ENCODE results near the gene ARHGAP4.

- no peak for TF ChIP-seq SRF (IDR thresholded peaks at IDR 0.05; ENCODE audit: low read depth)
- TF ChIP-seq EZH2 (IDR thresholded peaks at IDR 0.05): no peak
- no peak for TF ChIP-seq RAD21 (IDR thresholded peaks at IDR 0.05; ENCODE audit: low read depth)
- TF ChIP-seq, protein P1, sequence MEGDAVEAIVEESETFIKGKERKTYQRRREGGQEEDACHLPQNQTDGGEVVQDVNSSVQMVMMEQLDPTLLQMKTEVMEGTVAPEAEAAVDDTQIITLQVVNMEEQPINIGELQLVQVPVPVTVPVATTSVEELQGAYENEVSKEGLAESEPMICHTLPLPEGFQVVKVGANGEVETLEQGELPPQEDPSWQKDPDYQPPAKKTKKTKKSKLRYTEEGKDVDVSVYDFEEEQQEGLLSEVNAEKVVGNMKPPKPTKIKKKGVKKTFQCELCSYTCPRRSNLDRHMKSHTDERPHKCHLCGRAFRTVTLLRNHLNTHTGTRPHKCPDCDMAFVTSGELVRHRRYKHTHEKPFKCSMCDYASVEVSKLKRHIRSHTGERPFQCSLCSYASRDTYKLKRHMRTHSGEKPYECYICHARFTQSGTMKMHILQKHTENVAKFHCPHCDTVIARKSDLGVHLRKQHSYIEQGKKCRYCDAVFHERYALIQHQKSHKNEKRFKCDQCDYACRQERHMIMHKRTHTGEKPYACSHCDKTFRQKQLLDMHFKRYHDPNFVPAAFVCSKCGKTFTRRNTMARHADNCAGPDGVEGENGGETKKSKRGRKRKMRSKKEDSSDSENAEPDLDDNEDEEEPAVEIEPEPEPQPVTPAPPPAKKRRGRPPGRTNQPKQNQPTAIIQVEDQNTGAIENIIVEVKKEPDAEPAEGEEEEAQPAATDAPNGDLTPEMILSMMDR (IDR thresholded peaks at IDR 0.05 in 2 of 3, conservative IDR thresholded peaks at IDR 0.05 in 1 of 3; ENCODE audit: borderline replicate concordance in 1 of 3, insufficient read depth in 1 of 3, low read depth in 2 of 3, low read length in 2 of 3): peak in 1 of 3 experiments; percentile 8; a peak in 1 of 6 replicates
- no peak for TF ChIP-seq EZH2phosphoT487 (IDR thresholded peaks at IDR 0.05; ENCODE audit: borderline replicate concordance)
- peak; percentile 61 for TF ChIP-seq POLR2A (IDR thresholded peaks at IDR 0.05; ENCODE audit: borderline replicate concordance, extremely low read depth, insufficient read depth, insufficient read length)
- no peak for TF ChIP-seq REST (IDR thresholded peaks at IDR 0.05; ENCODE audit: low read depth)
- no peak for TF ChIP-seq SIN3A (IDR thresholded peaks at IDR 0.05; ENCODE audit: low read depth)
- TF ChIP-seq MAX (IDR thresholded peaks at IDR 0.05): no peak
- TF ChIP-seq POLR2AphosphoS5 (IDR thresholded peaks at IDR 0.05; ENCODE audit: low read depth, low read length): peak; percentile 69
- no peak for TF ChIP-seq ZNF274 (IDR thresholded peaks at IDR 0.05; ENCODE audit: low read depth, low read length)
- TF ChIP-seq EGR1 (IDR thresholded peaks at IDR 0.05; ENCODE audit: low read depth): no peak
Measured at GRCh38 chrX:153927922-153928760, 2.1 kb upstream of the ARHGAP4 start.
